ENCODE measurements around the gene WHRN.

The WHRN gene

GRCh38 chr9:114511978-114512874 is 7.0 kb upstream of the WHRN start:
- no peak for TF ChIP-seq TAF1 (IDR thresholded peaks at IDR 0.05; ENCODE audit: borderline replicate concordance, insufficient read depth, low read length)
- TF ChIP-seq FOXP2 (optimal IDR thresholded peaks at IDR 0.05; ENCODE audit: borderline replicate concordance, extremely low read depth, extremely low read length, insufficient read depth) = no peak
- TF ChIP-seq SIN3A (IDR thresholded peaks at IDR 0.05; ENCODE audit: borderline replicate concordance, insufficient read depth, low read length) = no peak

- no peak for TF ChIP-seq TAF1 (IDR thresholded peaks at IDR 0.05; ENCODE audit: borderline replicate concordance, insufficient read depth, low read length)
- TF ChIP-seq SIN3A (IDR thresholded peaks at IDR 0.05; ENCODE audit: borderline replicate concordance, insufficient read depth, low read length) = no peak
- no peak for TF ChIP-seq FOXP2 (optimal IDR thresholded peaks at IDR 0.05; ENCODE audit: borderline replicate concordance, extremely low read depth, extremely low read length, insufficient read depth)
- no peak for TF ChIP-seq REST (IDR thresholded peaks at IDR 0.05; ENCODE audit: insufficient read depth in 1 of 2, low read depth in 2 of 2, low read length in 2 of 2)
- TF ChIP-seq POLR2AphosphoS5 (IDR thresholded peaks at IDR 0.05; ENCODE audit: low read depth, low read length) = no peak
These were observed 2.5 kb upstream of the WHRN start for GRCh38 chr9:114507726-114508125.

GRCh38 chr9:114506082-114506390 is 763 bp upstream of the WHRN start:
- TF ChIP-seq REST (IDR thresholded peaks at IDR 0.05; ENCODE audit: insufficient read depth in 1 of 2, low read depth in 2 of 2, low read length in 2 of 2) (no peak), TAF1 (IDR thresholded peaks at IDR 0.05; ENCODE audit: borderline replicate concordance, insufficient read depth, low read length) (no peak), POLR2AphosphoS5 (IDR thresholded peaks at IDR 0.05; ENCODE audit: low read depth, low read length) (no peak), FOXP2 (optimal IDR thresholded peaks at IDR 0.05; ENCODE audit: borderline replicate concordance, extremely low read depth, extremely low read length, insufficient read depth) (no peak), SIN3A (IDR thresholded peaks at IDR 0.05; ENCODE audit: borderline replicate concordance, insufficient read depth, low read length) (no peak)

GRCh38 chr9:114504341-114505186 is 709 bp downstream of the WHRN start:
- TF ChIP-seq SIN3A (IDR thresholded peaks at IDR 0.05; ENCODE audit: borderline replicate concordance, insufficient read depth, low read length) = no peak

GRCh38 chr9:114503522-114504340 is 1.5 kb downstream of the WHRN start:
- no peak for TF ChIP-seq FOXP2 (optimal IDR thresholded peaks at IDR 0.05; ENCODE audit: borderline replicate concordance, extremely low read depth, extremely low read length, insufficient read depth)
- no peak for TF ChIP-seq TAF1 (IDR thresholded peaks at IDR 0.05; ENCODE audit: borderline replicate concordance, insufficient read depth, low read length)
- TF ChIP-seq SIN3A (IDR thresholded peaks at IDR 0.05; ENCODE audit: borderline replicate concordance, insufficient read depth, low read length) = no peak
- no peak for TF ChIP-seq POLR2AphosphoS5 (IDR thresholded peaks at IDR 0.05; ENCODE audit: low read depth, low read length)
- no peak for TF ChIP-seq REST (IDR thresholded peaks at IDR 0.05; ENCODE audit: insufficient read depth in 1 of 2, low read depth in 2 of 2, low read length in 2 of 2)
